Type B pancreatic cell (in vitro differentiated cells): ENCODE results near the gene GPX7. TPM values are rescaled to one million over a fixed set of nuclear protein-coding genes. Genes with fewer than 3 reads are reported as not detected.

Source experiments
- DNase-seq: peaks from one replicate; pipeline ENCODE4 v3.0.0; 2021; ENCODE audit warnings: mixed read lengths; ENCODE audit not compliant: unreplicated experiment; ENCODE audit errors: extremely low spot score
- H3K27ac Mint-ChIP-seq: 2 replicates; pipeline ENCODE4 v1.8.0; 2021; ENCODE audit warnings: mild to moderate bottlenecking, mixed read lengths
- H3K27me3 Mint-ChIP-seq: 2 replicates; pipeline ENCODE4 v1.8.0; 2021; ENCODE audit warnings: mixed read lengths
- H3K36me3 Mint-ChIP-seq: 2 replicates; pipeline ENCODE4 v1.8.0; 2021; ENCODE audit warnings: mixed read lengths
- H3K4me1 Mint-ChIP-seq: one replicate; pipeline ENCODE4 v1.8.0; 2021; ENCODE audit warnings: mixed read lengths; ENCODE audit not compliant: unreplicated experiment
- H3K4me3 Mint-ChIP-seq: 2 replicates; pipeline ENCODE4 v1.8.0; 2021; ENCODE audit warnings: mild to moderate bottlenecking, mixed read lengths
- H3K9me3 Mint-ChIP-seq: 2 replicates; pipeline ENCODE4 v1.8.0; 2021; ENCODE audit warnings: mixed read lengths
- CTCF ChIP-seq: fragments of 200-600 bp; sonication (generic); conservative IDR thresholded peaks from 2 replicates; pipeline ENCODE4 v1.5.0; 2021; ENCODE audit warnings: antibody characterized with exemption, mild to moderate bottlenecking
- total RNA-seq: library from RNA; stranded (reverse); gene quantifications from 2 replicates; pipeline ENCODE4 v1.2.1, GENCODE V29; 2021; ENCODE audit warnings: low replicate concordance

Gene GPX7
- total RNA-seq, 1 donor from 2014 or later, result 35.4 TPM

- peak overlapping the region; percentile 90 for H3K4me3 Mint-ChIP-seq
- peaks cover 4% of the 10 kb centered on the region for H3K9me3 Mint-ChIP-seq
- no peak for DNase-seq
- no peaks in the 10 kb centered on the region for H3K27me3 Mint-ChIP-seq
- H3K4me1 Mint-ChIP-seq, result peaks cover 17% of the 10 kb centered on the region
- TF ChIP-seq CTCF, result no peak
- no peaks in the 10 kb centered on the region for H3K36me3 Mint-ChIP-seq
- H3K27ac Mint-ChIP-seq, result peak overlapping the region; percentile 87
Measured at GRCh38 chr1:52554756-52555155, 47.4 kb upstream of the GPX7 start.

GRCh38 chr1:52556641-52557360 is 45.4 kb upstream of the GPX7 start:
- H3K36me3 Mint-ChIP-seq, result peaks cover 3% of the 10 kb centered on the region
- DNase-seq, result no peak
- H3K9me3 Mint-ChIP-seq, result peaks cover 8% of the 10 kb centered on the region
- H3K27me3 Mint-ChIP-seq, result no peaks in the 10 kb centered on the region
- H3K4me1 Mint-ChIP-seq, result peaks cover 15% of the 10 kb centered on the region
- TF ChIP-seq CTCF, result no peak
- peak overlapping the region; percentile 16 for H3K4me3 Mint-ChIP-seq
- peak overlapping the region; percentile 67 for H3K27ac Mint-ChIP-seq

- H3K27ac Mint-ChIP-seq, result peak overlapping the region; percentile 36
- peaks cover 14% of the 10 kb centered on the region for H3K4me1 Mint-ChIP-seq
- peaks cover 8% of the 10 kb centered on the region for H3K9me3 Mint-ChIP-seq
- no peaks in the 10 kb centered on the region for H3K27me3 Mint-ChIP-seq
- peaks cover 3% of the 10 kb centered on the region for H3K36me3 Mint-ChIP-seq
- H3K4me3 Mint-ChIP-seq, result no peak overlapping the region
- DNase-seq, result no peak
- no peak for TF ChIP-seq CTCF
Measured at GRCh38 chr1:52558941-52559340, 43.2 kb upstream of the GPX7 start.

GRCh38 chr1:52559875-52560274 is 42.3 kb upstream of the GPX7 start:
- H3K4me1 Mint-ChIP-seq, result peaks cover 5% of the 10 kb centered on the region
- H3K27me3 Mint-ChIP-seq, result no peaks in the 10 kb centered on the region
- DNase-seq, result no peak
- no peak overlapping the region for H3K27ac Mint-ChIP-seq
- no peak overlapping the region for H3K4me3 Mint-ChIP-seq
- TF ChIP-seq CTCF, result no peak
- peaks cover 3% of the 10 kb centered on the region for H3K36me3 Mint-ChIP-seq
- H3K9me3 Mint-ChIP-seq, result peaks cover 8% of the 10 kb centered on the region

- Mint-ChIP-seq H3K4me3 (no peak overlapping the region), H3K9me3 (peaks cover 8% of the 10 kb centered on the region), H3K27ac (no peak overlapping the region), H3K36me3 (peaks cover 3% of the 10 kb centered on the region), H3K27me3 (no peaks in the 10 kb centered on the region), H3K4me1 (peaks cover 3% of the 10 kb centered on the region)
- no peak for DNase-seq
- no peak for TF ChIP-seq CTCF
Measured at GRCh38 chr1:52562766-52563165, 39.4 kb upstream of the GPX7 start.
